GM12874 (cell line): ENCODE data around the gene PHLDB1.

Experiments used
- CTCF ChIP-seq: IDR thresholded peaks from 2 replicates; pipeline ENCODE4 v1.5.1; 2011; ENCODE audit warnings: low read depth, mild to moderate bottlenecking, control low read depth, low read length, moderate library complexity; ENCODE audit not compliant: insufficient read depth

PHLDB1 gene

DNA sequence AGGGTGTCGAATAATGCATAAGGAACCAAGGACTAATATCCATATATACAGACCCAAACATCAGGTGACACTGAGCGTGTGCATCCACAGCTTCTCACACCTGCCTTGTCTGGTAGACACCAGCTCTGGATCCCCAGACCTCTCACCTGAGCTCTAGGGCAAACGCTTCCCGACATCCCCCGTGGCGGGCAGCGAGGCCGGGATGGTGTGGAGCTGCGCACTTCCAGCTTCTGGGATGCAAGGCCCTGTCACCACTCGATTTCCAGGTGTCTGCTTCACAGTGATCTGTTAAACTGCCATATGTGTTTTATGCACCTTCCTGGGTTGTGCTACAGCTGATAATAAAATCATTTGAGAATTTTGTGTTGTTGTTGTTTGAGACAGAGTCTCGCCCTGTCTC lies 87.4 kb downstream of the PHLDB1 start:
- TF ChIP-seq CTCF, result no peak

DNA sequence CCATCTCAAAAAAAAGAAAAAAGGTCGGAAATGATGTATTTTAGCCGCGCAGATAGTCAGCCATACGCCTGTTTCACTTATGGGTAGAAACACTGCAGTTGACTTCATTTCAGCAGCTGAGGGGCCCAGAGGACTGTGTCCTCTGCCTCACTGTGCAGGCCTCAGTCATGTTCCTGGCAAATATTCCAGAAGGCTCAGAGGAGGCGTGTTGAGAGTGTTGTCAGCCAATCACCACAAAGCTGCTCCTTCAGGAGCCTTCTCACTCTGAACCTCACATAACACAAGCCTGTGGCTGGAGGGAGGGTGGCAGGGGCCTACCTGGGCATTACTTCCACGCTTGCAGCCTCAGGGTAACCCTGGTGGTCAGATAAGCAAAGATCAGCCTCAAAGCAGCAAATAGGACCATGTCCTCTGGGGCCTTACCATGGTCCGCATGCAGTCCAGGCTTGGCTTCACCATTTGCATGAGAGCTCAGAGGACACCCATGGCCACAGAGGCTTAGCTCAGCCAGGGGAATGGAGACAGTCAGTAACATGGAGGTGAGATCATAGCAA lies 89.3 kb downstream of the PHLDB1 start:
- no peak for TF ChIP-seq CTCF

- no peak for TF ChIP-seq CTCF
These were observed 89.9 kb downstream of the PHLDB1 start for GRCh38 chr11:118697346-118697745.

DNA sequence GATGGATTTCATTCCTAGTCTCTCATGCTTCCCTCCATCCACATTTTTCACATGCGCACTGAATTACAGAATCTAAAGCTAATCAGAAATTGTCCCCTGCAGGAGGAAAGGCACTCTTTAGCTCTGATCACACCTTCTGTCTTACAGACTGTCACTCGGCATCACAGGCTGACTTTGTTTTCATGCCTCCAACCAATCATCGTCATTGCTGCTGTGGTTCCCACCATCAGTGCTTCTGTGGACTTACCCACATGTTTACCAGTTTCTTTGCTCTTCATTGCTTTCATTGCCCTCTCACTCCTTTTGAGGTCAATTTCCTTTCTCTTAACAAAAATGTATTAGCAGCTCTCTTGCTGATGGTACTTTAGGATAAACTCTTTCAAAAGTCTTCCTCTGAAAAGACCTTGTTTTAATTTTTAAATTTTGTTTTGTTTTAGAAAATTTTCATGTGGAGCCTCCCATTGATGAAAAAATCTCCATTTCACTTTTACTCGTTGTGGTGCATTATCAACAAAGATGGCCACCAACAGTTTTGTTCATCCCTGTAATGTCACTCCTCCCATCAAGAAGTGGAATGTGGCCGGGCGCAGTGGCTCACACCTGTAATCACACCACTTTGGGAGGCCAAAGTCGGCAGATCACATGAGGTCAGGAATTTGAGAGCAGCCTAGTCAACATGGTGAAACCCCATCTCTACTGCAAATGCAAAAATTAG lies 92.2 kb downstream of the PHLDB1 start:
- TF ChIP-seq CTCF, result no peak

- no peak for TF ChIP-seq CTCF
These were observed 96.2 kb downstream of the PHLDB1 start for GRCh38 chr11:118703563-118704106.

- TF ChIP-seq CTCF, result no peak
These were observed 97.8 kb downstream of the PHLDB1 start for GRCh38 chr11:118705111-118705741.

DNA sequence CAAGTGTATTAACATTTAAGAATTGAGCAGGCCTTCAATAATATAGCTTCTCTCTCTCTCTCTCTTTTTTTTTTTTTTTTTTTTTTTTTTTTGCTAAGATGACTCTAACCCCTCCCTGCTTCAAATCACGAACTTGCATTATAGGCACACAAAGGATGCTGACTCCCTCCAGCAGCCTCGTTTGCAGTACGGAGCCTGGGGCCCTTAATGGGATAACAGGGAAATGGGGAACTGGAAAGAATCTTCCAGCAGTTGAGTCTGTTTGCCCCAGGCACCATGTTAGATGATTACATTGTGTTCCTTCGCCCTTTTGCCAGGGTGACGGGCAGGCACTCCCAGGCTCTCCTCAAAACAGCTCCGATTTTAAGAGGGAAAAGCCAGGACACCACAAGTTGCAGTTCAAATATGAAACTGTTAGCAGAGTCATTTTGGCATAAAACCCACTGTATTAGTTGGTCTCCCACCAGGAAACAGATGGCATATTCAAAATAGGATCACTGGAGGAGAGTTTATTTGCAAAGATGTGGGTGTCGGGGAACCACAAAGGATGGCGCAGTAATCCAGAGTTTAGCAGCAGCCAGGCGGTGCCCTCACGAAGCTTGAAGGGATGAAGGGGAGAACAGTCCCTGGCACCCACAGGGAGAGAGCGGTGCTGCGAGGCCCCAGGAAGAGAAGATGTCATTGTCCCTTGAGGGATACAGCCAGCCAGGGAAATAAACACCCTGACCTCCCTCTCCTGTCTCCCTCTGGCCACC lies 98.6 kb downstream of the PHLDB1 start:
- TF ChIP-seq CTCF, result no peak
